ENCODE data around the gene B3GAT3.
"Not testable (repeated sequence)": the region's sequence is repeated elsewhere in the genome, so short reads cannot be mapped to it uniquely, and the experiment has no call there.

Gene B3GAT3

GRCh38 chr11:62579252-62579651, 42.5 kb downstream of the B3GAT3 start:
- no peak for DNase-seq (ENCODE audit: low read depth in 3 of 3)

- DNase-seq (ENCODE audit: low read depth in 3 of 3) = no peak
Observed at GRCh38 chr11:62578541-62578940, 43.2 kb downstream of the B3GAT3 start.

GRCh38 chr11:62577046-62577714, 44.6 kb downstream of the B3GAT3 start:
- no peak for DNase-seq (ENCODE audit: low read depth in 3 of 3)

- DNase-seq (ENCODE audit: low read depth in 3 of 3) = no peak
Observed at GRCh38 chr11:62575837-62576236, 45.9 kb downstream of the B3GAT3 start.

GRCh38 chr11:62575156-62575555, 46.6 kb downstream of the B3GAT3 start:
- no peak for DNase-seq (ENCODE audit: low read depth in 3 of 3)

- DNase-seq (ENCODE audit: low read depth in 3 of 3) = no peak
Observed at GRCh38 chr11:62574363-62575071, 47.3 kb downstream of the B3GAT3 start.

- peak; percentile 92 to 98 (median 96) for DNase-seq (ENCODE audit: low read depth in 3 of 3)
Observed at GRCh38 chr11:62573592-62574362, 48.0 kb downstream of the B3GAT3 start, which contains the start of gene EEF1G. EEF1G (minus strand) TSS chr11:62573891; CDS start chr11:62573842, 49 bp downstream.

GRCh38 chr11:62573006-62573591, 48.7 kb downstream of the B3GAT3 start:
- no peak for DNase-seq (ENCODE audit: low read depth in 3 of 3)

GRCh38 chr11:62572431-62572830, 49.4 kb downstream of the B3GAT3 start:
- DNase-seq (ENCODE audit: low read depth in 3 of 3) = no peak

- DNase-seq (ENCODE audit: low read depth in 3 of 3) = not testable (repeated sequence)
Observed at GRCh38 chr11:62571493-62571892, 50.3 kb downstream of the B3GAT3 start.

- DNase-seq (ENCODE audit: low read depth in 3 of 3) = not testable (repeated sequence)
Observed at GRCh38 chr11:62570903-62571302, 50.9 kb downstream of the B3GAT3 start.

GRCh38 chr11:62569611-62570010, 52.2 kb downstream of the B3GAT3 start:
- no peak for DNase-seq (ENCODE audit: low read depth in 3 of 3)

GRCh38 chr11:62567018-62567633, 54.7 kb downstream of the B3GAT3 start:
- no peak for DNase-seq (ENCODE audit: low read depth in 3 of 3)

GRCh38 chr11:62566247-62566646, 55.5 kb downstream of the B3GAT3 start:
- DNase-seq (ENCODE audit: low read depth in 3 of 3) = no peak
